AG09319 (cell line): ENCODE results near the gene SLAIN1.
A peak's percentile ranks its signal among the peaks of the same experiment; 100 is the strongest.

Experiments used
- DNase-seq: peaks from one replicate; pipeline ENCODE4 v3.0.0-alpha.2; 2010; ENCODE audit warnings: low read depth; ENCODE audit errors: extremely low read depth
- CTCF ChIP-seq: IDR thresholded peaks from 2 replicates; pipeline ENCODE4 v1.5.1; 2011; ENCODE audit warnings: low read depth, mild to moderate bottlenecking, inconsistent platforms, low read length, moderate library complexity

Gene SLAIN1

GRCh38 chr13:77784515-77784914 lies 87.0 kb downstream of the SLAIN1 start:
- no peak for TF ChIP-seq CTCF
- no peak for DNase-seq

GRCh38 chr13:77786695-77787287 lies 89.3 kb downstream of the SLAIN1 start:
- no peak for TF ChIP-seq CTCF
- DNase-seq = no peak

DNA sequence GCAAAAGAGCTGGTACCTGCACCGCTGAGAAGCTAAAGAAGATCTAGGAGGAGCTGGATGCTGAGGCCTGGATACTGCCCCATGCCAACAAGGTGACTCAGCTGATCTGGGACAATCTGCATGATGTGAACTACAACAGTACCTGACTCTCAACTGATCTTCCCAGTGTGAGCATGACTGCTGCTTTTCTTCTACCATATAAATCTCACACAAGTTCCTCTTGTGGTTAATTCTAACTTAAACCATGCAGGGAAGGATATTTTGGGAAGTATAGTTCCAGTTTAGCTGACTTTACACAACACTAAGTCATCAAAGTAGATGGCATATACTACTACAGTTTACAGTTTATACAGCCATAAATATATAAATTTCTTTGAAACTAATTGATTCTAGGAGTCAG lies 91.9 kb downstream of the SLAIN1 start:
- no peak for TF ChIP-seq CTCF
- no peak for DNase-seq

DNA sequence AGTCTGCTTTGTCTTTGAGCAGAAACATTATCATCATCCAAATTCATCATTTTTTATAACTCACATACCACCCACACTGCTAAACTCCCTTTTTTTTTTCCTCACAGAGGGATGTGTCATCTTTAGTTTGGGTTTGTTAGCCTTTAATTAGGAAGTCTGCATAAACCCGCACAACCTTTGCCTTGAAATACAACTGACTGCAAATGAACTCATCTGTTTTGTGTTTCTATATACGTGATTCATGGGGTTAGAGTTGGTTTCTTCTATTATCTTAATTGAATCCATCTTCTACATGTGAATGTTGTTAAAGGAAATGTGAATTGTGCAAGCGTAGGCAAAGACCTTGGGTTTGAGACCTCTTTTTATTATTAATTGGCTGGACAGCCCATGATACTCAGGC lies 102.7 kb downstream of the SLAIN1 start:
- DNase-seq = peak; percentile 88

GRCh38 chr13:77806518-77806917 lies 109.0 kb downstream of the SLAIN1 start:
- no peak for DNase-seq
- no peak for TF ChIP-seq CTCF

More for the DNA sequence above, 102.7 kb downstream of the SLAIN1 start:
- no peak for TF ChIP-seq CTCF

DNA sequence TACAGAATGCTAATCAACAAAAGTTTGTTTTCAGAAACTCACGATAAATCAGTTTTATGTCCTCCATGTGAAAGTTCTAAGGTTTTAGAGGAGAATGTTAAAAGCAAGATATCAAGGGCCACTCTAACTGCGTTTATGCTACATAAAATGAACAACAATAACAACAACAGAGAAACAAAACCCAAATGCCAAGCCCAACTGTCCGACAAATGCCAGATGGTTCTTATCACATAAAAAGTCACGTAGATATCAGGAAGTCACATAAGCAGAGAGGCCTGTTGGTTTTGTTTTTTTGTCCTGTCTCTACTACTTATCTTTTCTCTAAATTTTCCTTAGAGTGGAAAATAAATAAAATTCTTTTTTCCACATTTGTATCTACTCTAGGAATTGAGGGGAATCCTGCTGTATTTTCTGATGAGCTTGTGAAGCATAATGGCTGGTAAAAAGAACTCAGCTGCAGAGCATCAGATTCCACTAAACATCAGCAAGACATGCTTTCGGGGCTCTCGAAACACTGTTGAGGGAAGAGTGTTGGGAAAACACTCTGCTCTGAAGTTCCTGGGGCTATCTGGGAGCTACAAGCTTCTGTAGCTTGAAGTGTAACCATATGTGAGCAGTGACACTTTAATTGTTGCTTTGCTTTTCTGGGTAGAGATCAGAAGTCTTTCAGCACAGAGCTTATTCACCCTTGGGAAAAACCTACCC lies 110.1 kb downstream of the SLAIN1 start:
- DNase-seq = no peak
- TF ChIP-seq CTCF = no peak

DNA sequence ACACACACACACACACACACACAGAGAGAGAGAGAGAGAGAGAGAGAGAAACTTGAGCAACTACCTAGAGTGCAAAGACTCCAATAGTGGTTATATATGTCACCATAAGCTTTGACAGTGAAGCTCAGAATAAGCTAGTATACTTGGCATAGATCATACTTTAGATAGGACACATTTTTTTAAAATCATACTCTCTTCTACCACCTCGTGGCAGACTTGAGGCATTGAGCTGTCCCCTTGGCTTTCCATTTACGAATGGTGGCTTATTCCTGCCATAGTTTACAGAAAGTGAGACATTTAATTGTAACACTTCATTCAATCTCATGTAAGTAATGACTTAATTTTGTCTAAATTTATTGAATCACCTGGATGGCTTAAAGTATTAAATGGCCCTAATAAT lies 112.9 kb downstream of the SLAIN1 start:
- no peak for DNase-seq
- peak; percentile 30 for TF ChIP-seq CTCF
